Peyer's patch (tissue), 4 donors: ENCODE results near the gene CLBA1. TPM values are rescaled to one million over a fixed set of nuclear protein-coding genes. Genes with fewer than 3 reads are reported as not detected.

Source experiments
- DNase-seq, 3 donors: peaks; one replicate each; pipeline ENCODE4 v3.0.0-alpha.2; 2017 to 2019
- H3K27ac ChIP-seq, 4 donors: fragments of 200-600 bp; sonication (generic); one replicate each; pipeline ENCODE4 v1.5.1; 2016 to 2019
- H3K27me3 ChIP-seq, 2 donors: fragments of 200-600 bp; sonication (generic); one replicate each; pipeline ENCODE4 v1.5.1; 2019
- H3K36me3 ChIP-seq, 3 donors: fragments of 200-600 bp; sonication (generic); one replicate each; pipeline ENCODE4 v1.5.1; 2016 to 2019
- H3K4me1 ChIP-seq, 4 donors: fragments of 200-600 bp; sonication (generic); one replicate each; pipeline ENCODE4 v1.5.1; 2016 to 2019
- H3K4me3 ChIP-seq, 4 donors: fragments of 200-600 bp; sonication (generic); 1 replicate in 3 of 4; 2 replicates in 1 of 4; pipeline ENCODE4 v1.5.1; 2016 to 2019; ENCODE audit warnings: mild to moderate bottlenecking in 1 of 4
- H3K9me3 ChIP-seq, 4 donors: fragments of 200-600 bp; sonication (generic); one replicate each; pipeline ENCODE4 v1.5.1; 2016 to 2019; ENCODE audit warnings: mild to moderate bottlenecking in 1 of 4
- CTCF ChIP-seq, 6 experiments: fragments of 450-650 bp in 4 of 6; fragments of 200-600 bp in 2 of 6; sonication (generic) in 1 of 6; IDR thresholded peaks; one replicate each; pipeline ENCODE4 v1.5.1; 2017 to 2019; ENCODE audit warnings: antibody characterized with exemption in 6 of 6, mild to moderate bottlenecking in 3 of 6, moderate library complexity in 1 of 6
- POLR2A ChIP-seq, 2 donors: fragments of 450-650 bp; IDR thresholded peaks; one replicate each; pipeline ENCODE4 v1.5.1; 2017; ENCODE audit warnings: antibody characterized with exemption in 2 of 2, mild to moderate bottlenecking in 2 of 2, moderate library complexity in 2 of 2
- total RNA-seq, 4 donors: library from RNA; depleted of rRNA; stranded (reverse); fragments of >200 nt; gene quantifications; one replicate each; pipeline ENCODE4 v1.1.0, GENCODE V29; 2016

Gene CLBA1
- total RNA-seq, result 1 to 10 TPM in 2 of 4 donors, under 1 TPM in 1, not detected in 1; 0.88 to 3.8 (median 2.8) TPM

- no peaks in the 10 kb centered on the region for H3K27me3 ChIP-seq
- no peaks in the 10 kb centered on the region for H3K9me3 ChIP-seq
- DNase-seq, result peak; percentile 82 to 95 (median 94)
- peak within 1 kb of the TSS; percentile 31 to 78 (median 62) for H3K27ac ChIP-seq
- H3K36me3 ChIP-seq, result no peaks in the 10 kb centered on the region
- H3K4me3 ChIP-seq, result peak within 1 kb of the TSS; percentile 67 to 82 (median 76)
- TF ChIP-seq CTCF (IDR thresholded peaks at IDR 0.05), result no peak
- TF ChIP-seq POLR2A (IDR thresholded peaks at IDR 0.05), result peak in 1 of 2 donors; percentile 1
- H3K4me1 ChIP-seq, result peaks cover 0 to 8% (median 4%) of the 10 kb centered on the region in 4 donors
These were observed at the start of gene CLBA1 for GRCh38 chr14:104985675-104986486. CLBA1 (plus strand) TSS chr14:104985788; CDS start chr14:104986432, 644 bp downstream.

- DNase-seq, result no peak
- no peaks in the 10 kb centered on the region for H3K27me3 ChIP-seq
These were observed 49.6 kb upstream of the CLBA1 start for GRCh38 chr14:104935955-104936354.

GRCh38 chr14:104936361-104937155 lies 49.0 kb upstream of the CLBA1 start:
- peak in 1 of 3 donors; percentile 37 for DNase-seq
- TF ChIP-seq CTCF (IDR thresholded peaks at IDR 0.05) (no peak), POLR2A (IDR thresholded peaks at IDR 0.05) (no peak)
- no peak overlapping the region for H3K27ac ChIP-seq
- no peaks in the 10 kb centered on the region for H3K9me3 ChIP-seq
- H3K4me3 ChIP-seq, result no peak overlapping the region
- no peaks in the 10 kb centered on the region for H3K27me3 ChIP-seq
- H3K36me3 ChIP-seq, result no peaks in the 10 kb centered on the region
- peaks cover 0 to 9% (median 4%) of the 10 kb centered on the region in 4 donors for H3K4me1 ChIP-seq

More at GRCh38 chr14:104935955-104936354, 49.6 kb upstream of the CLBA1 start:
- TF ChIP-seq CTCF (IDR thresholded peaks at IDR 0.05) (no peak), POLR2A (IDR thresholded peaks at IDR 0.05) (no peak)
- Histone ChIP-seq H3K27ac (no peak overlapping the region), H3K4me3 (no peak overlapping the region), H3K36me3 (no peaks in the 10 kb centered on the region), H3K4me1 (peaks cover 0 to 9% (median 4%) of the 10 kb centered on the region in 4 donors), H3K9me3 (no peaks in the 10 kb centered on the region)

- Histone ChIP-seq H3K4me1 (peaks cover 0 to 9% (median 4%) of the 10 kb centered on the region in 4 donors), H3K27me3 (no peaks in the 10 kb centered on the region), H3K4me3 (no peak overlapping the region), H3K36me3 (no peaks in the 10 kb centered on the region), H3K27ac (no peak overlapping the region), H3K9me3 (no peaks in the 10 kb centered on the region)
- no peak for TF ChIP-seq POLR2A (IDR thresholded peaks at IDR 0.05)
- no peak for TF ChIP-seq CTCF (IDR thresholded peaks at IDR 0.05)
- DNase-seq, result peak in 1 of 3 donors; percentile 24
These were observed 48.4 kb upstream of the CLBA1 start for GRCh38 chr14:104937161-104937560.

GRCh38 chr14:104937694-104938365 lies 47.8 kb upstream of the CLBA1 start:
- Histone ChIP-seq H3K36me3 (no peaks in the 10 kb centered on the region), H3K4me1 (peaks cover 0 to 5% (median 2%) of the 10 kb centered on the region in 4 donors), H3K27ac (no peak overlapping the region), H3K27me3 (no peaks in the 10 kb centered on the region), H3K4me3 (no peak overlapping the region), H3K9me3 (no peaks in the 10 kb centered on the region)
- TF ChIP-seq CTCF (IDR thresholded peaks at IDR 0.05) (no peak), POLR2A (IDR thresholded peaks at IDR 0.05) (no peak)
- no peak for DNase-seq
